A673 (cell line): ENCODE measurements around the gene ZNF775. TPM values are rescaled to one million over a fixed set of nuclear protein-coding genes. Genes with fewer than 3 reads are reported as not detected.

Experiments
- BruUV-seq: library from RNA; stranded (reverse); fragments of 400-500 nt; replicated peaks from 2 replicates; lab custom pipeline; 2021; lab: Mats Ljungman, UMichigan
- CTCF ChIA-PET: fragments of 300-600 bp; sonication (Branson Sonifier 250); formaldehyde crosslinking; loops from one replicate; lab custom pipeline; 2022; ENCODE audit warnings: antibody characterized with exemption; lab: Charles Lee
- POLR2A ChIA-PET: fragments of 300-600 bp; sonication (Branson Sonifier 250); formaldehyde crosslinking; loops from one replicate; lab custom pipeline; 2022; ENCODE audit warnings: antibody characterized with exemption; ENCODE audit not compliant: low non-redundant PET; lab: Charles Lee
- DNase-seq: peaks from one replicate; pipeline ENCODE4 v3.0.0-alpha.2; 2015; ENCODE audit warnings: low spot score
- H3K27ac ChIP-seq: fragments of 200-600 bp; sonication (generic); 2 replicates; pipeline ENCODE4 v1.5.1; 2016; ENCODE audit warnings: mixed run types, low read depth, mild to moderate bottlenecking, mixed read lengths, antibody characterized with exemption, low read length; ENCODE audit not compliant: poor library complexity, severe bottlenecking
- H3K27me3 ChIP-seq: fragments of 200-600 bp; sonication (generic); replicated peaks from 2 replicates; pipeline ENCODE4 v1.6.1; 2017; ENCODE audit warnings: mixed run types, low read depth, mild to moderate bottlenecking, mixed read lengths, antibody characterized with exemption, low read length; ENCODE audit not compliant: insufficient read depth, poor library complexity
- H3K36me3 ChIP-seq: fragments of 200-600 bp; sonication (generic); 2 replicates; pipeline ENCODE4 v1.6.1; 2016; ENCODE audit warnings: mixed run types, mild to moderate bottlenecking, mixed read lengths, antibody characterized with exemption, low read length; ENCODE audit not compliant: insufficient read depth, poor library complexity, severe bottlenecking
- H3K4me1 ChIP-seq: fragments of 200-600 bp; sonication (generic); 2 replicates; pipeline ENCODE4 v1.6.1; 2017; ENCODE audit warnings: mixed run types, mild to moderate bottlenecking, mixed read lengths, antibody characterized with exemption, low read length; ENCODE audit not compliant: insufficient read depth, poor library complexity, severe bottlenecking
- H3K4me3 ChIP-seq: fragments of 200-600 bp; sonication (generic); 2 replicates; pipeline ENCODE4 v1.5.1; 2016; ENCODE audit warnings: low read depth, mixed run types, mild to moderate bottlenecking, mixed read lengths, low read length; ENCODE audit not compliant: poor library complexity, severe bottlenecking
- H3K9me3 ChIP-seq: fragments of 200-600 bp; sonication (generic); 2 replicates; pipeline ENCODE4 v1.6.1; 2016; ENCODE audit warnings: mixed run types, low read depth, mild to moderate bottlenecking, mixed read lengths, antibody characterized with exemption, low read length; ENCODE audit not compliant: poor library complexity, severe bottlenecking
- CTCF ChIP-seq: fragments of 300-800, 200-600 bp; sonication (generic); conservative IDR thresholded peaks from 2 replicates; pipeline ENCODE4 v1.5.1; 2017; ENCODE audit warnings: low read depth, mild to moderate bottlenecking, antibody characterized with exemption, low read length, moderate library complexity, mixed read lengths
- EZH2 ChIP-seq: fragments of 200-600 bp; sonication (generic); IDR thresholded peaks from 2 replicates; pipeline ENCODE4 v1.6.1; 2017; ENCODE audit warnings: borderline replicate concordance, low read depth, mild to moderate bottlenecking, mixed read lengths, antibody characterized with exemption, low read length; ENCODE audit not compliant: poor library complexity, severe bottlenecking
- intact Hi-C: fragments of 100-400 bp; cut with micrococcal nuclease; formaldehyde crosslinking; loops from one replicate; pipeline ENCODE4 v1.10.0; 2022; ENCODE audit not compliant: unreplicated experiment
- total RNA-seq: library from RNA; stranded (reverse); gene quantifications from 2 replicates; pipeline ENCODE4 v1.2.3, GENCODE V29; 2021

The ZNF775 gene
- total RNA-seq, 1 experiment from 2014 or later, result 12.1 TPM

GRCh38 chr7:150372271-150373048, 6.7 kb upstream of the ZNF775 start:
- intact Hi-C loops, result no loop called here
- Histone ChIP-seq H3K9me3 (no peaks in the 10 kb centered on the region), H3K27ac (no peak overlapping the region), H3K4me3 (no peak overlapping the region), H3K27me3 (no peaks in the 10 kb centered on the region), H3K4me1 (peaks cover 28% of the 10 kb centered on the region), H3K36me3 (peaks cover 28% of the 10 kb centered on the region)
- BruUV-seq, result no TSS peak
- ChIA-PET CTCF (no interaction called here), POLR2A (no interaction called here)
- TF ChIP-seq EZH2 (no peak), CTCF (no peak)
- DNase-seq, result no peak

- intact Hi-C loops, result no loop called here
- H3K27ac ChIP-seq, result no peak overlapping the region
- H3K4me1 ChIP-seq, result peaks cover 27% of the 10 kb centered on the region
- H3K27me3 ChIP-seq, result no peaks in the 10 kb centered on the region
- DNase-seq, result no peak
- CTCF ChIA-PET, result no interaction called here
- no peak for TF ChIP-seq EZH2
- no peak for TF ChIP-seq CTCF
- POLR2A ChIA-PET, result no interaction called here
- BruUV-seq, result TSS peak; percentile 9
- no peak overlapping the region for H3K4me3 ChIP-seq
- peaks cover 28% of the 10 kb centered on the region for H3K36me3 ChIP-seq
- H3K9me3 ChIP-seq, result no peaks in the 10 kb centered on the region
Measured at GRCh38 chr7:150373049-150373801, 5.9 kb upstream of the ZNF775 start.

- Histone ChIP-seq H3K27me3 (no peaks in the 10 kb centered on the region), H3K27ac (no peak overlapping the region), H3K36me3 (peaks cover 28% of the 10 kb centered on the region), H3K4me3 (no peak overlapping the region), H3K4me1 (peaks cover 30% of the 10 kb centered on the region), H3K9me3 (no peaks in the 10 kb centered on the region)
- POLR2A ChIA-PET, result no interaction called here
- TF ChIP-seq EZH2 (no peak), CTCF (no peak)
- DNase-seq, result no peak
- intact Hi-C loops, result no loop called here
- CTCF ChIA-PET, result no interaction called here
- BruUV-seq, result no TSS peak
Measured at GRCh38 chr7:150374026-150374425, 5.1 kb upstream of the ZNF775 start.
